GM12878 (cell line): ENCODE data around the gene SYNPO.

Experiments used
- CBX3 ChIP-seq: fragments of 200-600 bp; sonication (generic); IDR thresholded peaks from 2 replicates; pipeline ENCODE4 v1.6.1; 2016; ENCODE audit warnings: low read depth, borderline replicate concordance
- CTCF ChIP-seq, 3 experiments: IDR thresholded peaks in 2 of 3; conservative IDR thresholded peaks in 1 of 3; 2 replicates each; pipeline ENCODE4 v1.5.1; 2011; ENCODE audit warnings: low read depth in 3 of 3, low read length in 3 of 3, mild to moderate bottlenecking in 3 of 3, control low read depth in 2 of 3, moderate library complexity in 2 of 3, inconsistent platforms in 1 of 3, mixed read lengths in 1 of 3; ENCODE audit not compliant: control insufficient read depth in 2 of 3, insufficient read depth in 1 of 3; ENCODE audit errors: extremely low read depth in 1 of 3
- CUX1 ChIP-seq: IDR thresholded peaks from 2 replicates; pipeline ENCODE4 v1.6.1; 2012; ENCODE audit warnings: improper control_type of control experiment, low read depth, low read length; ENCODE audit not compliant: insufficient replicate concordance
- FOXK2 ChIP-seq: fragments of 450-650 bp; IDR thresholded peaks from 2 replicates; pipeline ENCODE4 v1.6.1; 2017; ENCODE audit warnings: mild to moderate bottlenecking, moderate library complexity
- JUND ChIP-seq: IDR thresholded peaks from 2 replicates; pipeline ENCODE4 v1.6.1; 2012; ENCODE audit warnings: low read depth, mild to moderate bottlenecking, low read length, improper control_type of control experiment, moderate library complexity
- RAD21 ChIP-seq: IDR thresholded peaks from 2 replicates; pipeline ENCODE4 v1.6.1; 2011; ENCODE audit warnings: mild to moderate bottlenecking, low read depth, low read length, moderate library complexity; ENCODE audit not compliant: insufficient read depth
- RBBP5 ChIP-seq: fragments of 200-600 bp; sonication (generic); conservative IDR thresholded peaks from 2 replicates; pipeline ENCODE4 v1.6.1; 2016
- SIX5 ChIP-seq: IDR thresholded peaks from 2 replicates; pipeline ENCODE4 v1.6.1; 2011; ENCODE audit warnings: mild to moderate bottlenecking, low read depth, low read length, moderate library complexity; ENCODE audit not compliant: severe bottlenecking
- ZNF24 ChIP-seq: fragments of 450-650 bp; IDR thresholded peaks from 2 replicates; pipeline ENCODE4 v1.6.1; 2017; ENCODE audit warnings: antibody characterized with exemption, mild to moderate bottlenecking
- TF ChIP-seq, protein P1 (sequence below): IDR thresholded peaks from 2 replicates; pipeline ENCODE4 v1.6.1; 2011; ENCODE audit warnings: low read depth, mild to moderate bottlenecking, low read length, moderate library complexity, borderline replicate concordance; ENCODE audit errors: extremely low read depth

DNA sequence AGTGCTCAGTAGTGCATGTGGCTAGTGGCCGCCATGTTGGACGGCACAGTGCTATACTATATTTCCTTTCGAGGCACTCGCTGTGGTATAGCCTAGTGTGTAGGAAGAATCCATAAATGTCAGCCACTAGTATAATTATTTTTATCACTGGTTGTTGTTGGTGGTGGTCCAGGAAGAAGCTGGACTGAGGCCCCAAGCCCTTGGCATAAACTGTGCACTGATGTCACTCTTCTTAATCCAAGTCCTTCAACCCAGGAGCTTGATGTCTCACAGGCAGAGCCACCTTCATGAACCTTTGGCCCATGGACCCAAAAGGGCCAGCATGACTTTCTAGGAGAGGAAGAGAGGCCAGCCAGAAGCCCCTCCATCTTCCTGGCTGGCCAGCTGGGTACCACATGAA is 32.5 kb upstream of the SYNPO start:
- TF ChIP-seq CUX1 = no peak
- TF ChIP-seq, protein P1, sequence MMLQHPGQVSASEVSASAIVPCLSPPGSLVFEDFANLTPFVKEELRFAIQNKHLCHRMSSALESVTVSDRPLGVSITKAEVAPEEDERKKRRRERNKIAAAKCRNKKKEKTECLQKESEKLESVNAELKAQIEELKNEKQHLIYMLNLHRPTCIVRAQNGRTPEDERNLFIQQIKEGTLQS = no peak
- no peak for TF ChIP-seq RBBP5
- TF ChIP-seq SIX5 = no peak
- TF ChIP-seq RAD21 = no peak
- TF ChIP-seq ZNF24 = no peak
- TF ChIP-seq CTCF (IDR thresholded peaks at IDR 0.05 in 2 of 3, conservative IDR thresholded peaks at IDR 0.05 in 1 of 3; ENCODE audit: control insufficient read depth in 2 of 3, extremely low read depth in 1 of 3, insufficient read depth in 1 of 3, low read depth in 3 of 3, low read length in 3 of 3) = no peak
- no peak for TF ChIP-seq CBX3
- TF ChIP-seq FOXK2 = no peak
- TF ChIP-seq JUND = no peak
